ENCODE results near the gene PHRF1. TPM values are rescaled to one million over a fixed set of nuclear protein-coding genes. Genes with fewer than 3 reads are reported as not detected.
A peak's percentile ranks its signal among the peaks of the same experiment; 100 is the strongest.

Gene PHRF1
- total and polyA plus RNA-seq, 9 of the 15 experiments (the other 6 are each of a cell fraction or from before 2014, with no cell fraction given), result 0.07 to 37.2 (median 7.7) TPM

DNA sequence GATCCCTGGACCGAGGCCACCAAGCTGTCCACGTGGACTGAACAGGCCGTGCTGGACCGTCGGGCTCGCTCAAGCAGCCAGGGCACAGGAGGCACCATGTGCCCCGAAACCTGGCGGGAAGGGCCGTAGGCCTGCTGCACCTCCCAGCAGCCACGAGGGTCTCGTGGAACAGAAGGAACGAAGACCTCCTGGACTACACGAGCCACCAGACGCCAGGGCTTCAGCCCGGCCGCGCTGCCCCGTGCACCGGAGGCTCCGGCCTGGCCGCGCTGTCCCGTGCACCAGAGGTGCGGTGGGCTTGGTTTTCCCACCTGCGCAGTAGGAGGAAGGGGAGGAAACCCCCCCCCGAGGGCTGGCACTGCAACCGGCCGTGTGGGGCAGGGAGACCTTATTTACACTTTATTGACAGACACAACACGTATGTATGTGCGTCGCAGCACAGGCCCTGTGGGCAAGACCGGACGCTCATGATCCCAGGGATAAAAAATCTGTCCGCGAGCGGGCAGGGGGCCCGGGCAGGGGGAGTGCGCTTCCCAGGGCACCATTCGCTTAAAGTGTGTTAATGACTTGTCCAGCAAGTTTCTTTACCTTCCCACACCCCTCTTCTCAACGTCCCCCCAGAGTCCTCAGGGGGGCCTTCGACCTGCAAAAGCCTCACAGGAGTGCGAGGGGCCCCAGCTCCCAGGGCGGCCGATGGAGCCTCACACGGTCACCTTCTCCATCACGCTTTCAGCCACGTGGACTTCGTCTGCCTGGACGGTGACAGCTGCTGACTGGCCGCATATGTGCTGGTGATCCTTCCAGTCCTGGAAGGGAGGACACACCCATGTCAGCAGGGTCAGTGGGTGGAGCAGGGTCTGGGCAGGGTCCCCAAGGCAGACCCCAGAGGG lies 67.8 kb downstream of the PHRF1 start (continued):
- no peak for TF ChIP-seq NELFE (IDR thresholded peaks at IDR 0.05; ENCODE audit: insufficient read depth, insufficient read length)
- no peak for TF ChIP-seq KDM1A (IDR thresholded peaks at IDR 0.05)
- TF ChIP-seq ZBTB8A (IDR thresholded peaks at IDR 0.05; ENCODE audit: partially characterized antibody), result no peak
- no peak for TF ChIP-seq RHOXF2B (CRISPR knock-in tag; conservative IDR thresholded peaks at IDR 0.05)
- no peak for TF ChIP-seq CBX5 (IDR thresholded peaks at IDR 0.05; ENCODE audit: borderline replicate concordance, low read depth)
- TF ChIP-seq NCOR1 (IDR thresholded peaks at IDR 0.05), result no peak
- TF ChIP-seq RBBP5 (IDR thresholded peaks at IDR 0.05; ENCODE audit: borderline replicate concordance, insufficient read depth, low read length, poor library complexity, severe bottlenecking), result no peak
- TF ChIP-seq ZNF143 (CRISPR knock-in tag; IDR thresholded peaks at IDR 0.05), result no peak
- no peak for TF ChIP-seq HDAC2 (IDR thresholded peaks at IDR 0.05)
- no peak for TF ChIP-seq POLR3G (IDR thresholded peaks at IDR 0.05; ENCODE audit: extremely low read depth, insufficient read length, insufficient replicate concordance)
- TF ChIP-seq FOXP1 (CRISPR knock-in tag; IDR thresholded peaks at IDR 0.05), result no peak
- TF ChIP-seq, protein P1, sequence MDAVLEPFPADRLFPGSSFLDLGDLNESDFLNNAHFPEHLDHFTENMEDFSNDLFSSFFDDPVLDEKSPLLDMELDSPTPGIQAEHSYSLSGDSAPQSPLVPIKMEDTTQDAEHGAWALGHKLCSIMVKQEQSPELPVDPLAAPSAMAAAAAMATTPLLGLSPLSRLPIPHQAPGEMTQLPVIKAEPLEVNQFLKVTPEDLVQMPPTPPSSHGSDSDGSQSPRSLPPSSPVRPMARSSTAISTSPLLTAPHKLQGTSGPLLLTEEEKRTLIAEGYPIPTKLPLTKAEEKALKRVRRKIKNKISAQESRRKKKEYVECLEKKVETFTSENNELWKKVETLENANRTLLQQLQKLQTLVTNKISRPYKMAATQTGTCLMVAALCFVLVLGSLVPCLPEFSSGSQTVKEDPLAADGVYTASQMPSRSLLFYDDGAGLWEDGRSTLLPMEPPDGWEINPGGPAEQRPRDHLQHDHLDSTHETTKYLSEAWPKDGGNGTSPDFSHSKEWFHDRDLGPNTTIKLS (IDR thresholded peaks at IDR 0.05; ENCODE audit: borderline replicate concordance, low read depth), result no peak
- TF ChIP-seq TGIF2 (CRISPR knock-in tag; IDR thresholded peaks at IDR 0.05), result no peak
- peak; percentile 63 for TF ChIP-seq RBM22 (IDR thresholded peaks at IDR 0.05; ENCODE audit: low read depth, low read length, poor library complexity, severe bottlenecking)
- TF ChIP-seq DIDO1 (tag; IDR thresholded peaks at IDR 0.05; ENCODE audit: low read depth), result no peak
- no peak for TF ChIP-seq MIER1 (IDR thresholded peaks at IDR 0.05; ENCODE audit: low read depth)
- TF ChIP-seq POLR2A (conservative IDR thresholded peaks at IDR 0.05), result 0 out of 2 replicates have a peak, but pooled peaks have one; percentile 32
- TF ChIP-seq POLR2AphosphoS5 (IDR thresholded peaks at IDR 0.05; ENCODE audit: control insufficient read depth, insufficient read depth, low read depth, low read length), result no peak; the same call in 1 of the 2 replicates
- no peak for TF ChIP-seq BACH1 (tag; IDR thresholded peaks at IDR 0.05)

All from K562 (cell line).